H9 (cell line): Measurements from ENCODE around the gene ACTL6B. TPM values are rescaled to one million over a fixed set of nuclear protein-coding genes. Genes with fewer than 3 reads are reported as not detected.

Experiments
- DNase-seq: peaks from one replicate; pipeline ENCODE4 v3.0.0-alpha.2; 2017
- H2AFZ ChIP-seq: one replicate; pipeline ENCODE4 v1.6.1; 2013; ENCODE audit warnings: mild to moderate bottlenecking, low read length, control low read depth, moderate library complexity
- H2AK5ac ChIP-seq: 2 replicates; pipeline ENCODE4 v1.6.1; 2013; ENCODE audit warnings: low read length, control low read depth, mixed read lengths; ENCODE audit not compliant: insufficient read length
- H2BK120ac ChIP-seq: one replicate; pipeline ENCODE4 v1.6.1; 2013; ENCODE audit warnings: low read depth, mild to moderate bottlenecking, low read length, control low read depth, inconsistent platforms; ENCODE audit not compliant: poor library complexity, severe bottlenecking
- H2BK12ac ChIP-seq: 2 replicates; pipeline ENCODE4 v1.6.1; 2013; ENCODE audit warnings: low read length, control low read depth, mixed read lengths, low read depth; ENCODE audit not compliant: insufficient read length
- H2BK15ac ChIP-seq: 2 replicates; pipeline ENCODE4 v1.6.1; 2013; ENCODE audit warnings: low read depth, low read length, control low read depth
- H2BK20ac ChIP-seq: one replicate; pipeline ENCODE4 v1.6.1; 2013; ENCODE audit warnings: low read depth, mild to moderate bottlenecking, low read length, control low read depth, inconsistent platforms; ENCODE audit not compliant: poor library complexity, severe bottlenecking
- H2BK5ac ChIP-seq: 2 replicates; pipeline ENCODE4 v1.6.1; 2013; ENCODE audit warnings: low read length, control low read depth, mixed read lengths; ENCODE audit not compliant: insufficient read length
- H3K14ac ChIP-seq: 2 replicates; pipeline ENCODE4 v1.6.1; 2013; ENCODE audit warnings: low read length, control low read depth; ENCODE audit not compliant: insufficient read depth
- H3K18ac ChIP-seq: 2 replicates; pipeline ENCODE4 v1.6.1; 2013; ENCODE audit warnings: low read depth, mild to moderate bottlenecking, mixed read lengths, low read length, control low read depth; ENCODE audit not compliant: insufficient read length
- H3K23ac ChIP-seq: 2 replicates; pipeline ENCODE4 v1.6.1; 2013; ENCODE audit warnings: low read length, control low read depth, mixed read lengths, low read depth; ENCODE audit not compliant: insufficient read length
- H3K23me2 ChIP-seq: 2 replicates; pipeline ENCODE4 v1.6.1; 2013; ENCODE audit warnings: low read depth, mild to moderate bottlenecking, mixed read lengths, low read length, control low read depth; ENCODE audit not compliant: insufficient read length, poor library complexity, severe bottlenecking
- H3K27ac ChIP-seq: 2 replicates; pipeline ENCODE4 v1.5.1; 2013; ENCODE audit warnings: low read length, control low read depth, mixed read lengths, low read depth; ENCODE audit not compliant: insufficient read length
- H3K27me3 ChIP-seq: 2 replicates; pipeline ENCODE4 v1.6.1; 2013; ENCODE audit warnings: low read length, control low read depth, inconsistent platforms; ENCODE audit not compliant: insufficient read depth
- H3K4ac ChIP-seq: 2 replicates; pipeline ENCODE4 v1.6.1; 2013; ENCODE audit warnings: low read depth, mild to moderate bottlenecking, control low read depth, inconsistent platforms, low read length, moderate library complexity
- H3K4me1 ChIP-seq: 2 replicates; pipeline ENCODE4 v1.6.1; 2013; ENCODE audit warnings: low read length, control low read depth, inconsistent platforms; ENCODE audit not compliant: insufficient read depth
- H3K4me2 ChIP-seq: 2 replicates; pipeline ENCODE4 v1.6.1; 2013; ENCODE audit warnings: low read length, control low read depth, mixed read lengths; ENCODE audit not compliant: insufficient read length, insufficient read depth
- H3K56ac ChIP-seq: 2 replicates; pipeline ENCODE4 v1.6.1; 2013; ENCODE audit warnings: low read depth, mild to moderate bottlenecking, mixed read lengths, low read length, control low read depth; ENCODE audit not compliant: insufficient read length
- H3K79me1 ChIP-seq: 2 replicates; pipeline ENCODE4 v1.6.1; 2013; ENCODE audit warnings: low read depth, mild to moderate bottlenecking, moderate library complexity, low read length, control low read depth, inconsistent platforms; ENCODE audit not compliant: insufficient read depth, poor library complexity, severe bottlenecking
- H3K79me2 ChIP-seq: 2 replicates; pipeline ENCODE4 v1.6.1; 2013; ENCODE audit warnings: low read length, control low read depth, inconsistent platforms; ENCODE audit not compliant: insufficient read depth
- H3K9ac ChIP-seq: 2 replicates; pipeline ENCODE4 v1.6.1; 2013; ENCODE audit warnings: low read length, control low read depth, mixed read lengths; ENCODE audit not compliant: insufficient read length; ENCODE audit errors: extremely low read depth
- H3K9me3 ChIP-seq: one replicate; pipeline ENCODE4 v1.6.1; 2013; ENCODE audit warnings: low read depth, low read length, inconsistent platforms; ENCODE audit not compliant: control insufficient read depth
- H3T11ph ChIP-seq: one replicate; pipeline ENCODE4 v1.6.1; 2013; ENCODE audit warnings: mild to moderate bottlenecking, low read length, control low read depth, inconsistent platforms
- H4K20me1 ChIP-seq: one replicate; pipeline ENCODE4 v1.6.1; 2013; ENCODE audit not compliant: control insufficient read depth, insufficient read length, insufficient read depth
- H4K5ac ChIP-seq: 2 replicates; pipeline ENCODE4 v1.6.1; 2013; ENCODE audit warnings: low read depth, mild to moderate bottlenecking, mixed read lengths, low read length, control low read depth; ENCODE audit not compliant: insufficient read length
- H4K8ac ChIP-seq: replicated peaks from 2 replicates; pipeline ENCODE4 v1.6.1; 2013; ENCODE audit warnings: low read length, control low read depth, mixed read lengths, low read depth; ENCODE audit not compliant: insufficient read length
- H4K91ac ChIP-seq: 2 replicates; pipeline ENCODE4 v1.6.1; 2013; ENCODE audit warnings: low read depth, mild to moderate bottlenecking, moderate library complexity, mixed read lengths, low read length, control low read depth; ENCODE audit not compliant: insufficient read length
- H3K27ac Mint-ChIP-seq, 3 experiments: 2 replicates in 2 of 3; 3 replicates in 1 of 3; pipeline ENCODE4 v1.8.0; 2020 to 2021; ENCODE audit warnings: mixed read lengths in 3 of 3, mild to moderate bottlenecking in 1 of 3, moderate library complexity in 1 of 3
- H3K27me3 Mint-ChIP-seq: 2 replicates; pipeline ENCODE4 v1.8.0; 2021; ENCODE audit warnings: low read depth, mild to moderate bottlenecking, moderate library complexity, mixed read lengths
- H3K36me3 Mint-ChIP-seq, 3 experiments: 2 replicates in 2 of 3; 3 replicates in 1 of 3; pipeline ENCODE4 v1.8.0; 2020 to 2021; ENCODE audit warnings: low read depth in 3 of 3, mixed read lengths in 3 of 3; ENCODE audit not compliant: insufficient read depth in 1 of 3
- H3K4me1 Mint-ChIP-seq, 2 experiments: 2 replicates each; pipeline ENCODE4 v1.8.0; 2020; ENCODE audit warnings: mixed read lengths in 2 of 2
- H3K4me3 Mint-ChIP-seq, 2 experiments: 2 replicates in 1 of 2; 3 replicates in 1 of 2; pipeline ENCODE4 v1.8.0; 2020 to 2021; ENCODE audit warnings: mild to moderate bottlenecking in 2 of 2, mixed read lengths in 2 of 2, moderate library complexity in 1 of 2
- H3K9me3 Mint-ChIP-seq, 2 experiments: 2 replicates in 1 of 2; 3 replicates in 1 of 2; pipeline ENCODE4 v1.8.0; 2020; ENCODE audit warnings: mild to moderate bottlenecking in 2 of 2, mixed read lengths in 2 of 2, moderate library complexity in 1 of 2
- WGBS: extraction: QIAGEN DNeasy Blood & Tissue Kit; methylation state at CpG from one replicate; pipeline ENCODE4 v1.1.7; 2013; ENCODE audit warnings: missing lambda C conversion rate, low lambda C conversion rate, mixed read lengths; ENCODE audit not compliant: insufficient read length; ENCODE audit errors: extremely low coverage; 5-methylcytosine and 5-hydroxymethylcytosine counted together
- total RNA-seq: library from RNA; stranded (reverse); gene quantifications from 2 replicates; pipeline ENCODE4 v1.2.1, GENCODE V29; 2021
- TF ChIP-seq, protein P1 (sequence below): fragments of 200-600 bp; sonication (generic); conservative IDR thresholded peaks from 3 replicates; pipeline ENCODE4 v1.8.0; 2021; ENCODE audit warnings: antibody characterized with exemption, mild to moderate bottlenecking

Gene ACTL6B
- total RNA-seq, 1 experiment from 2014 or later, result 0.50 TPM

GRCh38 chr7:100623951-100624824 is 32.1 kb downstream of the ACTL6B start:
- no peaks in the 10 kb centered on the region for H3K9me3 Mint-ChIP-seq
- WGBS, result no CpG with 5 or more reads among the region's 15 CpGs
- no peak overlapping the region for H3K56ac ChIP-seq
- TF ChIP-seq, protein P1, sequence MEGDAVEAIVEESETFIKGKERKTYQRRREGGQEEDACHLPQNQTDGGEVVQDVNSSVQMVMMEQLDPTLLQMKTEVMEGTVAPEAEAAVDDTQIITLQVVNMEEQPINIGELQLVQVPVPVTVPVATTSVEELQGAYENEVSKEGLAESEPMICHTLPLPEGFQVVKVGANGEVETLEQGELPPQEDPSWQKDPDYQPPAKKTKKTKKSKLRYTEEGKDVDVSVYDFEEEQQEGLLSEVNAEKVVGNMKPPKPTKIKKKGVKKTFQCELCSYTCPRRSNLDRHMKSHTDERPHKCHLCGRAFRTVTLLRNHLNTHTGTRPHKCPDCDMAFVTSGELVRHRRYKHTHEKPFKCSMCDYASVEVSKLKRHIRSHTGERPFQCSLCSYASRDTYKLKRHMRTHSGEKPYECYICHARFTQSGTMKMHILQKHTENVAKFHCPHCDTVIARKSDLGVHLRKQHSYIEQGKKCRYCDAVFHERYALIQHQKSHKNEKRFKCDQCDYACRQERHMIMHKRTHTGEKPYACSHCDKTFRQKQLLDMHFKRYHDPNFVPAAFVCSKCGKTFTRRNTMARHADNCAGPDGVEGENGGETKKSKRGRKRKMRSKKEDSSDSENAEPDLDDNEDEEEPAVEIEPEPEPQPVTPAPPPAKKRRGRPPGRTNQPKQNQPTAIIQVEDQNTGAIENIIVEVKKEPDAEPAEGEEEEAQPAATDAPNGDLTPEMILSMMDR, result no peak
- no peak overlapping the region for H3K23ac ChIP-seq
- peaks cover 3% of the 10 kb centered on the region; the same call in 1 of the 2 replicates for H3K27me3 ChIP-seq
- no peak overlapping the region for H4K91ac ChIP-seq
- no peak overlapping the region for H3K9ac ChIP-seq
- H3K79me1 ChIP-seq, result no peaks in the 10 kb centered on the region
- H3K4me1 Mint-ChIP-seq, result peaks cover 9 to 14% of the 10 kb centered on the region in 2 experiments
- H2BK12ac ChIP-seq, result no peak overlapping the region
- no peaks in the 10 kb centered on the region for H3K4me1 ChIP-seq
- H3K23me2 ChIP-seq, result peaks cover 5% of the 10 kb centered on the region
- no peak overlapping the region for H3K4me2 ChIP-seq
- H4K5ac ChIP-seq, result no peak overlapping the region
- H4K8ac ChIP-seq, result no peak overlapping the region
- no peak overlapping the region for H2BK5ac ChIP-seq
- H2BK20ac ChIP-seq, result no peak overlapping the region
- H2AFZ ChIP-seq, result no peak overlapping the region
- peaks cover 30% of the 10 kb centered on the region for H3K27me3 Mint-ChIP-seq
- no peak overlapping the region for H2AK5ac ChIP-seq
- no peak overlapping the region for H3K18ac ChIP-seq
- H3K14ac ChIP-seq, result no peak overlapping the region
- no peaks in the 10 kb centered on the region for H3K79me2 ChIP-seq
- no peaks in the 10 kb centered on the region for H3K9me3 ChIP-seq
- peaks cover 0 to 4% (median 0%) of the 10 kb centered on the region in 3 experiments; a peak in 1 of 7 replicates for H3K36me3 Mint-ChIP-seq
- DNase-seq, result no peak
- no peak overlapping the region for H3T11ph ChIP-seq
- no peak overlapping the region for H3K27ac ChIP-seq
- no peak overlapping the region for H3K27ac Mint-ChIP-seq
- no peak overlapping the region; a peak in 1 of 5 replicates for H3K4me3 Mint-ChIP-seq
- no peaks in the 10 kb centered on the region for H4K20me1 ChIP-seq
- no peak overlapping the region for H2BK120ac ChIP-seq
- no peak overlapping the region for H2BK15ac ChIP-seq
- H3K4ac ChIP-seq, result no peak overlapping the region
